Endothelial cell of umbilical vein (primary cell): ENCODE measurements around the gene TMEM108. TPM values are rescaled to one million over a fixed set of nuclear protein-coding genes. Genes with fewer than 3 reads are reported as not detected.

Experiments used
- BruUV-seq: library from RNA; stranded (reverse); fragments of 400-500 nt; replicated peaks from 2 replicates; lab custom pipeline; 2021; lab: Mats Ljungman, UMichigan
- CTCF ChIA-PET: fragments of 300-600, 350-600 bp; sonication (Branson Sonifier 250); formaldehyde crosslinking; loops from one replicate; lab custom pipeline; 2021; ENCODE audit warnings: antibody characterized with exemption, inconsistent platforms; lab: Charles Lee
- POLR2A ChIA-PET: fragments of 300-600, 350-600 bp; sonication (Branson Sonifier 250); formaldehyde crosslinking; loops from one replicate; lab custom pipeline; 2021; ENCODE audit warnings: antibody characterized with exemption, inconsistent platforms; lab: Charles Lee
- DNase-seq: peaks from one replicate; pipeline ENCODE4 v3.0.0-alpha.2; 2011; ENCODE audit warnings: low read depth, low spot score
- FAIRE-seq: peaks from 2 replicates; lab custom pipeline; 2011; peaks lifted over from hg19 to GRCh38; lab: Jason Lieb, UNC
- H2AFZ ChIP-seq: 2 replicates; pipeline ENCODE4 v1.6.0; 2012; ENCODE audit warnings: low read depth, low read length, control low read depth, inconsistent platforms
- H3K27ac ChIP-seq: 2 replicates; pipeline ENCODE4 v1.5.1; 2011; ENCODE audit warnings: low read depth, mild to moderate bottlenecking, control low read depth, low read length, moderate library complexity; ENCODE audit not compliant: insufficient read depth
- H3K27me3 ChIP-seq, 2 experiments: 2 replicates each; pipeline versions ENCODE4 v1.6.0 to v1.6.1; 2011; ENCODE audit warnings: low read length in 2 of 2, mixed read lengths in 1 of 2; ENCODE audit not compliant: control insufficient read depth in 2 of 2, insufficient read depth in 2 of 2
- H3K36me3 ChIP-seq, 2 experiments: 2 replicates in 1 of 2; 3 replicates in 1 of 2; pipeline ENCODE4 v1.5.1; 2011; ENCODE audit warnings: low read length in 2 of 2, mild to moderate bottlenecking in 1 of 2, moderate library complexity in 1 of 2; ENCODE audit not compliant: control insufficient read depth in 2 of 2, insufficient read depth in 2 of 2; ENCODE audit errors: extremely low read depth in 1 of 2
- H3K4me1 ChIP-seq: 3 replicates; pipeline ENCODE4 v1.5.1; 2011; ENCODE audit warnings: mild to moderate bottlenecking, low read length; ENCODE audit not compliant: control insufficient read depth, insufficient read depth; ENCODE audit errors: extremely low read depth
- H3K4me2 ChIP-seq: 2 replicates; pipeline ENCODE4 v1.6.1; 2011; ENCODE audit warnings: low read length, control low read depth, mixed read lengths; ENCODE audit not compliant: insufficient read depth
- H3K4me3 ChIP-seq, 3 experiments: fragments of 200-600 bp in 1 of 3; sonication (generic), shearing (Covaris generic) in 1 of 3; replicated peaks in 1 of 3; 2 replicates each; pipeline ENCODE4 v1.5.1; 2011 to 2016; ENCODE audit warnings: control low read depth in 3 of 3, low read length in 3 of 3, mild to moderate bottlenecking in 2 of 3, inconsistent platforms in 1 of 3, low read depth in 1 of 3, moderate library complexity in 1 of 3; ENCODE audit not compliant: insufficient read depth in 1 of 3
- H3K79me2 ChIP-seq: 2 replicates; pipeline ENCODE4 v1.6.0; 2012; ENCODE audit warnings: low read length, inconsistent platforms; ENCODE audit not compliant: control insufficient read depth, insufficient read depth
- H3K9ac ChIP-seq: replicated peaks from 2 replicates; pipeline ENCODE3; 2011; ENCODE audit warnings: low read length, control low read depth; ENCODE audit not compliant: insufficient read depth; ENCODE audit errors: extremely low read depth
- H3K9me1 ChIP-seq: replicated peaks from 3 replicates; pipeline ENCODE4 v1.6.0; 2011; ENCODE audit warnings: mild to moderate bottlenecking, low read length; ENCODE audit not compliant: control insufficient read depth, insufficient read depth; ENCODE audit errors: extremely low read depth
- H3K9me3 ChIP-seq: replicated peaks from 2 replicates; pipeline ENCODE4 v1.5.1; 2012; ENCODE audit warnings: low read length, inconsistent platforms; ENCODE audit not compliant: control insufficient read depth, insufficient read depth
- H4K20me1 ChIP-seq: replicated peaks from 2 replicates; pipeline ENCODE3; 2011; ENCODE audit warnings: mild to moderate bottlenecking, low read length; ENCODE audit not compliant: control insufficient read depth, insufficient read depth; ENCODE audit errors: extremely low read depth
- EZH2 ChIP-seq: IDR thresholded peaks from 2 replicates; pipeline ENCODE4 v1.6.1; 2012; ENCODE audit warnings: borderline replicate concordance, low read depth, mild to moderate bottlenecking, moderate library complexity, low read length, inconsistent platforms; ENCODE audit not compliant: severe bottlenecking
- FOS ChIP-seq: IDR thresholded peaks from 2 replicates; pipeline ENCODE4 v1.6.1; 2011; ENCODE audit warnings: mild to moderate bottlenecking, low read length, moderate library complexity, borderline replicate concordance; ENCODE audit not compliant: insufficient read depth
- GATA2 ChIP-seq: IDR thresholded peaks from 2 replicates; pipeline ENCODE4 v1.7.0; 2011; ENCODE audit warnings: low read depth, mild to moderate bottlenecking, moderate library complexity, mixed read lengths, low read length; ENCODE audit not compliant: insufficient read length, insufficient read depth
- JUN ChIP-seq: IDR thresholded peaks from 2 replicates; pipeline ENCODE4 v1.6.1; 2011; ENCODE audit warnings: borderline replicate concordance, low read depth; ENCODE audit not compliant: insufficient read length, insufficient read depth
- MYC ChIP-seq: IDR thresholded peaks from one replicate; pipeline ENCODE4 v1.6.1; 2011; ENCODE audit warnings: mild to moderate bottlenecking, low read depth, low read length
- POLR2AphosphoS5 ChIP-seq: IDR thresholded peaks from 2 replicates; pipeline ENCODE4 v1.6.1; 2012; ENCODE audit warnings: low read depth, mild to moderate bottlenecking, control low read depth, low read length, moderate library complexity; ENCODE audit not compliant: insufficient read depth
- dilution Hi-C: fragments of 300-500 bp; cut with MboI; formaldehyde crosslinking; loops from one replicate; pipeline ENCODE4 v1.15.0; 2019; ENCODE audit warnings: low sequenced_read_pairs; ENCODE audit not compliant: extremely low pct_ligation_motif_present
- intact Hi-C: fragments of 100-400 bp; cut with micrococcal nuclease; formaldehyde crosslinking; loops from one replicate; pipeline ENCODE4 v1.10.0; 2022
- polyA plus RNA-seq, 4 experiments: library from polyadenylated mRNA; depleted of rRNA in 3 of 4; stranded (reverse) in 3 of 4; unstranded in 1 of 4; fragments of >200 nt; gene quantifications; 2 replicates each; pipeline versions ENCODE4 v1.2.1 to v1.2.3, GENCODE V29; 2011 to 2012; ENCODE audit warnings: missing spikeins in 1 of 4
- total RNA-seq: library from RNA; stranded (reverse); gene quantifications from 2 replicates; pipeline ENCODE4 v1.2.3, GENCODE V29; 2021
- TF ChIP-seq, protein P1 (sequence below), 2 donors: IDR thresholded peaks; 1 replicate in 1 of 2; 2 replicates in 1 of 2; pipeline ENCODE4 v1.5.1; 2011; ENCODE audit warnings: low read length in 2 of 2, mild to moderate bottlenecking in 2 of 2, moderate library complexity in 2 of 2, control low read depth in 1 of 2, inconsistent platforms in 1 of 2, low read depth in 1 of 2; ENCODE audit not compliant: insufficient read depth in 1 of 2; ENCODE audit errors: extremely low read depth in 1 of 2
- TF ChIP-seq, protein P2 (sequence below): IDR thresholded peaks from 2 replicates; pipeline ENCODE4 v1.6.1; 2011; ENCODE audit not compliant: insufficient read depth, insufficient read length

The TMEM108 gene
- total and polyA plus RNA-seq, 2 donors (not counting 3 experiments of a cell fraction or from before 2014, with no cell fraction given) = 0.40 to 1.1 TPM

DNA sequence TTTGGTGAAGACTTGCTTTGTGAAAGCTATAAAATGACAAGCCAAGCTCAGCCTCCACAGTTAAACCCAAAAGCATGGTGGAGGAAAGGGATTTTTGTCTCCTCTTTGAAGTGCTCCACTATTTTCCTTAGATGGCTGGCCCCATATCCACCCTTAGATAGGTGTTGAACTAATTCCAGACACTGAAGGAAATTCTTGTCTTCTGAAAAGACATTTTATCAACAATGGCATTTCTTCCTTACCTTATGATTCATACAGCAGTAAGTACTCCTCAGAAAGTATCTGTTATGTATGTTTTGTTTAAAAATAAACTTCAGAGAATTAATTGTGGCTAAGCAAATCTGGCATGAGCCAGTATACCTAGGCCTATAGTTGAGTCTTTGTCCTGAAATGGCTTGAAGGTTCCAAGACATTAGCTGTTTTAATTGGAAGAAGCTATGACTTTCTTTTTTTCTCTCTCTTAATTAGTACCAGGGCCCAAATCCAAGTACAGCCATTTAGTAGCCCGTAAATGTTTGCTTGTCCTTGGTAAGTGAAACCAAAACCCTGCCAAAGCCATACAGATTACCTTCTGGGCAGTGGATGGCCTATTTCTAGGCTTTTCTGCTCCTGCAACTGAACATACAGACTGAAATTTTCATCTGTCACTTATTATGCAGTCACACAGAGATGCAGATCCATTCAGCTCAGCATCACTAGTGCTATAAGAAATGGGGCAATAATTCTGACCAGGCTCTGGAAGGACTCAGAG is 356.5 kb downstream of the TMEM108 start:
- no peaks in the 10 kb centered on the region for H3K27me3 ChIP-seq
- peaks cover 9% of the 10 kb centered on the region for H3K4me1 ChIP-seq
- ChIA-PET CTCF (interaction anchor here (0.6 to 2.1 kb wide), 4 partner anchors 10 to 668 kb away, joined by 3 to 7 read pairs (median 4); no protein-coding TSS in a partner anchor), POLR2A (no interaction called here)
- no peak for TF ChIP-seq JUN
- TF ChIP-seq EZH2 = no peak
- peak; percentile 45 for TF ChIP-seq FOS
- TF ChIP-seq POLR2AphosphoS5 = no peak
- TF ChIP-seq MYC = no peak
- DNase-seq (peak; percentile 12), FAIRE-seq (peak; percentile 49)
- no peaks in the 10 kb centered on the region for H3K9me3 ChIP-seq
- no peaks in the 10 kb centered on the region for H4K20me1 ChIP-seq
- dilution Hi-C loops (no loop called here), intact Hi-C loops (no loop called here)
- H3K9me1 ChIP-seq = no peaks in the 10 kb centered on the region
- H3K9ac ChIP-seq = no peak overlapping the region
- H2AFZ ChIP-seq = no peak overlapping the region
- BruUV-seq = no TSS peak
- H3K27ac ChIP-seq = no peak overlapping the region
- no peaks in the 10 kb centered on the region for H3K79me2 ChIP-seq
- no peak overlapping the region for H3K4me2 ChIP-seq
- no peaks in the 10 kb centered on the region for H3K36me3 ChIP-seq
- no peak overlapping the region for H3K4me3 ChIP-seq

- intact Hi-C loops (no loop called here), dilution Hi-C loops (no loop called here)
- Histone ChIP-seq H3K36me3 (no peaks in the 10 kb centered on the region), H3K9me1 (no peaks in the 10 kb centered on the region), H3K4me1 (peaks cover 9% of the 10 kb centered on the region), H4K20me1 (no peaks in the 10 kb centered on the region), H2AFZ (no peak overlapping the region), H3K27ac (no peak overlapping the region), H3K9me3 (no peaks in the 10 kb centered on the region), H3K27me3 (no peaks in the 10 kb centered on the region), H3K4me2 (no peak overlapping the region), H3K4me3 (no peak overlapping the region), H3K79me2 (no peaks in the 10 kb centered on the region), H3K9ac (no peak overlapping the region)
- ChIA-PET CTCF (interaction anchor here (1.2 kb wide), 1 partner anchor 12 kb away, joined by 3 read pairs; no protein-coding TSS in a partner anchor), POLR2A (no interaction called here)
- no peak for DNase-seq
- TF ChIP-seq FOS (no peak), GATA2 (no peak)
- TF ChIP-seq, protein P1, sequence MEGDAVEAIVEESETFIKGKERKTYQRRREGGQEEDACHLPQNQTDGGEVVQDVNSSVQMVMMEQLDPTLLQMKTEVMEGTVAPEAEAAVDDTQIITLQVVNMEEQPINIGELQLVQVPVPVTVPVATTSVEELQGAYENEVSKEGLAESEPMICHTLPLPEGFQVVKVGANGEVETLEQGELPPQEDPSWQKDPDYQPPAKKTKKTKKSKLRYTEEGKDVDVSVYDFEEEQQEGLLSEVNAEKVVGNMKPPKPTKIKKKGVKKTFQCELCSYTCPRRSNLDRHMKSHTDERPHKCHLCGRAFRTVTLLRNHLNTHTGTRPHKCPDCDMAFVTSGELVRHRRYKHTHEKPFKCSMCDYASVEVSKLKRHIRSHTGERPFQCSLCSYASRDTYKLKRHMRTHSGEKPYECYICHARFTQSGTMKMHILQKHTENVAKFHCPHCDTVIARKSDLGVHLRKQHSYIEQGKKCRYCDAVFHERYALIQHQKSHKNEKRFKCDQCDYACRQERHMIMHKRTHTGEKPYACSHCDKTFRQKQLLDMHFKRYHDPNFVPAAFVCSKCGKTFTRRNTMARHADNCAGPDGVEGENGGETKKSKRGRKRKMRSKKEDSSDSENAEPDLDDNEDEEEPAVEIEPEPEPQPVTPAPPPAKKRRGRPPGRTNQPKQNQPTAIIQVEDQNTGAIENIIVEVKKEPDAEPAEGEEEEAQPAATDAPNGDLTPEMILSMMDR (IDR thresholded peaks at IDR 0.05; ENCODE audit: extremely low read depth in 1 of 2, insufficient read depth in 1 of 2, low read depth in 1 of 2, low read length in 2 of 2) = no peak
- TF ChIP-seq, protein P2, sequence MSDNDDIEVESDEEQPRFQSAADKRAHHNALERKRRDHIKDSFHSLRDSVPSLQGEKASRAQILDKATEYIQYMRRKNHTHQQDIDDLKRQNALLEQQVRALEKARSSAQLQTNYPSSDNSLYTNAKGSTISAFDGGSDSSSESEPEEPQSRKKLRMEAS = no peak
- no peak for FAIRE-seq
- BruUV-seq = no TSS peak
Observed at GRCh38 chr3:133396906-133397305, 358.7 kb downstream of the TMEM108 start.
